Naive thymus-derived CD8-positive, alpha-beta T cell (primary cell): ENCODE data around the gene USP7. TPM values are rescaled to one million over a fixed set of nuclear protein-coding genes. Genes with fewer than 3 reads are reported as not detected.

Experiments used
- ATAC-seq, 2 donors: fragments of 150-1000 bp; cut with Tn5 transposase in 1 of 2; sonication (Bioruptor Pico), chemical (Tn5 transposase) in 1 of 2; 1 replicate in 1 of 2; 2 replicates in 1 of 2; pipeline ENCODE4 v1.10.0; 2021; ENCODE audit warnings: mild to moderate bottlenecking in 2 of 2, moderate library complexity in 2 of 2
- POLR2A ChIA-PET: fragments of 350-600 bp; sonication (Branson Sonifier 250); formaldehyde crosslinking; loops from one replicate; lab custom pipeline; 2021; ENCODE audit warnings: antibody characterized with exemption; lab: Charles Lee
- DNase-seq, 10 donors: peaks; one replicate each; pipeline versions ENCODE4 v3.0.0 to v3.0.0-alpha.2; 2020 to 2022
- H3K27ac Mint-ChIP-seq, 10 donors: one replicate each; pipeline ENCODE4 v1.8.0; 2020 to 2022; ENCODE audit warnings: mild to moderate bottlenecking in 10 of 10, mixed read lengths in 10 of 10, moderate library complexity in 4 of 10, inconsistent platforms in 1 of 10
- H3K27me3 Mint-ChIP-seq, 5 donors: one replicate each; pipeline ENCODE4 v1.8.0; 2021 to 2022; ENCODE audit warnings: mixed read lengths in 5 of 5
- H3K36me3 Mint-ChIP-seq, 3 donors: one replicate each; pipeline ENCODE4 v1.8.0; 2020 to 2022; ENCODE audit warnings: mixed read lengths in 3 of 3, mild to moderate bottlenecking in 2 of 3, inconsistent platforms in 1 of 3
- H3K4me1 Mint-ChIP-seq, 4 donors: one replicate each; pipeline ENCODE4 v1.8.0; 2021 to 2022; ENCODE audit warnings: mixed read lengths in 4 of 4
- H3K4me3 Mint-ChIP-seq, 10 donors: one replicate each; pipeline ENCODE4 v1.8.0; 2020 to 2022; ENCODE audit warnings: mild to moderate bottlenecking in 10 of 10, mixed read lengths in 10 of 10, moderate library complexity in 6 of 10, inconsistent platforms in 1 of 10
- H3K9me3 Mint-ChIP-seq, 9 donors: one replicate each; pipeline ENCODE4 v1.8.0; 2020 to 2022; ENCODE audit warnings: mixed read lengths in 9 of 9, mild to moderate bottlenecking in 3 of 9, inconsistent platforms in 1 of 9, moderate library complexity in 1 of 9
- polyA plus RNA-seq, 3 donors: library from polyadenylated mRNA; unstranded; fragments of 300-500 nt; fragmentation: Illumina TruSeq; gene quantifications; one replicate each; pipeline ENCODE4 v1.2.3, GENCODE V29; 2021
- total RNA-seq, 8 experiments: library from RNA in 2 of 8; stranded (reverse) in 2 of 8; gene quantifications; one replicate each; pipeline ENCODE4 v1.2.3 and lab custom pipeline; 2021 to 2026

Gene USP7
- total RNA-seq (100 to 1,000 TPM; 201 to 207 TPM), polyA plus RNA-seq (1 to 10 TPM; 6.4 to 9.9 (median 9.2) TPM), total RNA-seq (lab: John Stamatoyannopoulos, UW) (250 to 415 (median 317) reads per million in 6 experiments)

GRCh38 chr16:8963821-8964441 lies at the start of gene USP7:
Gene USP7, minus strand, starts transcription at chr16:8963906. Its CDS starts 621 bp downstream, at chr16:8963285.
- peak within 1 kb of the TSS; percentile 85 to 99 (median 96) for H3K4me3 Mint-ChIP-seq
- peaks cover 27 to 48% (median 37%) of the 10 kb centered on the region in 4 donors for H3K4me1 Mint-ChIP-seq
- DNase-seq (peak; percentile 82 to 94 (median 92)), ATAC-seq (peak; percentile 86 to 89)
- H3K27ac Mint-ChIP-seq, result peak within 1 kb of the TSS; percentile 75 to 98 (median 96)
- peaks cover 0 to 2% (median 0%) of the 10 kb centered on the region in 5 donors for H3K27me3 Mint-ChIP-seq
- POLR2A ChIA-PET, result interaction anchor here (0.7 to 5.8 kb wide), 5 partner anchors 17 to 139 kb away, joined by 3 to 43 read pairs (median 3); partner anchors contain the start of gene HAPSTR1
- H3K9me3 Mint-ChIP-seq, result no peaks in the 10 kb centered on the region
- peaks cover 0 to 4% (median 0%) of the 10 kb centered on the region in 3 donors for H3K36me3 Mint-ChIP-seq

GRCh38 chr16:9013508-9013864 lies 49.8 kb upstream of the USP7 start:
- no peak overlapping the region for H3K27ac Mint-ChIP-seq
- H3K9me3 Mint-ChIP-seq, result peaks cover 0 to 21% (median 7%) of the 10 kb centered on the region in 9 donors
- no peak overlapping the region for H3K4me3 Mint-ChIP-seq
- peaks cover 0 to 7% (median 7%) of the 10 kb centered on the region in 3 donors for H3K36me3 Mint-ChIP-seq
- peaks cover 0 to 6% (median 5%) of the 10 kb centered on the region in 4 donors for H3K4me1 Mint-ChIP-seq
- H3K27me3 Mint-ChIP-seq, result peaks cover 8 to 14% (median 12%) of the 10 kb centered on the region in 5 donors
- DNase-seq (no peak), ATAC-seq (no peak)
- POLR2A ChIA-PET, result no interaction called here

GRCh38 chr16:9012848-9013507 lies 49.3 kb upstream of the USP7 start:
- H3K4me1 Mint-ChIP-seq, result peaks cover 0 to 8% (median 7%) of the 10 kb centered on the region in 4 donors
- ATAC-seq, result no peak
- peaks cover 0 to 7% (median 7%) of the 10 kb centered on the region in 3 donors for H3K36me3 Mint-ChIP-seq
- peak in 1 of 10 donors; percentile 2 for DNase-seq
- POLR2A ChIA-PET, result no interaction called here
- H3K27ac Mint-ChIP-seq, result peak overlapping the region in 1 of 10 donors; percentile 21
- peaks cover 0 to 21% (median 7%) of the 10 kb centered on the region in 9 donors for H3K9me3 Mint-ChIP-seq
- H3K4me3 Mint-ChIP-seq, result no peak overlapping the region
- H3K27me3 Mint-ChIP-seq, result peaks cover 8 to 15% (median 12%) of the 10 kb centered on the region in 5 donors

- DNase-seq (no peak), ATAC-seq (no peak)
- Mint-ChIP-seq H3K9me3 (peaks cover 0 to 21% (median 7%) of the 10 kb centered on the region in 9 donors), H3K27me3 (peaks cover 8 to 14% (median 13%) of the 10 kb centered on the region in 5 donors), H3K27ac (no peak overlapping the region), H3K4me3 (no peak overlapping the region), H3K4me1 (peaks cover 0 to 8% (median 7%) of the 10 kb centered on the region in 4 donors), H3K36me3 (peaks cover 0 to 7% (median 7%) of the 10 kb centered on the region in 3 donors)
- POLR2A ChIA-PET, result no interaction called here
Observed at GRCh38 chr16:9012330-9012729, 48.6 kb upstream of the USP7 start.

GRCh38 chr16:9008601-9009260 lies 45.0 kb upstream of the USP7 start:
- H3K27me3 Mint-ChIP-seq, result peaks cover 0 to 16% (median 8%) of the 10 kb centered on the region in 5 donors
- DNase-seq (peak; percentile 31 to 79 (median 55)), ATAC-seq (peak; percentile 96 to 99)
- POLR2A ChIA-PET, result interaction anchor here (0.6 to 2.4 kb wide), 5 partner anchors 44 to 126 kb away, joined by 3 to 11 read pairs (median 3); partner anchors contain the start of genes HAPSTR1 and USP7
- peaks cover 0 to 8% (median 7%) of the 10 kb centered on the region in 4 donors for H3K4me1 Mint-ChIP-seq
- H3K36me3 Mint-ChIP-seq, result no peaks in the 10 kb centered on the region
- peaks cover 0 to 5% (median 0%) of the 10 kb centered on the region in 9 donors for H3K9me3 Mint-ChIP-seq
- peak overlapping the region in 9 of 10 donors; percentile 30 to 59 (median 43) for H3K4me3 Mint-ChIP-seq
- H3K27ac Mint-ChIP-seq, result peak overlapping the region in 2 of 10 donors; percentile 20 to 40

- Mint-ChIP-seq H3K27me3 (peaks cover 0 to 11% (median 6%) of the 10 kb centered on the region in 5 donors), H3K27ac (no peak overlapping the region), H3K9me3 (no peaks in the 10 kb centered on the region), H3K4me1 (peaks cover 0 to 8% (median 7%) of the 10 kb centered on the region in 4 donors), H3K36me3 (no peaks in the 10 kb centered on the region), H3K4me3 (no peak overlapping the region)
- DNase-seq, result no peak
- POLR2A ChIA-PET, result interaction anchor here (0.6 to 2.4 kb wide), 3 partner anchors 18 to 127 kb away, joined by 3 to 11 read pairs (median 4); partner anchors contain the start of gene HAPSTR1
- ATAC-seq, result no peak
Observed at GRCh38 chr16:9007177-9007794, 43.6 kb upstream of the USP7 start.

- Mint-ChIP-seq H3K27me3 (peaks cover 0 to 11% (median 3%) of the 10 kb centered on the region in 5 donors), H3K4me3 (no peak overlapping the region), H3K9me3 (no peaks in the 10 kb centered on the region), H3K27ac (no peak overlapping the region), H3K36me3 (no peaks in the 10 kb centered on the region), H3K4me1 (peaks cover 0 to 8% (median 7%) of the 10 kb centered on the region in 4 donors)
- ATAC-seq (no peak), DNase-seq (no peak)
- POLR2A ChIA-PET, result no interaction called here
Observed at GRCh38 chr16:9004183-9004582, 40.5 kb upstream of the USP7 start.

GRCh38 chr16:9003763-9004162 lies 40.1 kb upstream of the USP7 start:
- POLR2A ChIA-PET, result no interaction called here
- H3K4me1 Mint-ChIP-seq, result peaks cover 0 to 5% (median 4%) of the 10 kb centered on the region in 4 donors
- H3K27ac Mint-ChIP-seq, result no peak overlapping the region
- H3K27me3 Mint-ChIP-seq, result peaks cover 0 to 9% (median under 1%) of the 10 kb centered on the region in 5 donors
- H3K9me3 Mint-ChIP-seq, result no peaks in the 10 kb centered on the region
- ATAC-seq (no peak), DNase-seq (no peak)
- H3K4me3 Mint-ChIP-seq, result no peak overlapping the region
- H3K36me3 Mint-ChIP-seq, result no peaks in the 10 kb centered on the region

GRCh38 chr16:9003322-9003721 lies 39.6 kb upstream of the USP7 start:
- no peak overlapping the region for H3K27ac Mint-ChIP-seq
- H3K27me3 Mint-ChIP-seq, result peaks cover 0 to 8% (median 0%) of the 10 kb centered on the region in 5 donors
- no peaks in the 10 kb centered on the region for H3K36me3 Mint-ChIP-seq
- ATAC-seq, result no peak
- peaks cover 0 to 2% (median 0%) of the 10 kb centered on the region in 4 donors for H3K4me1 Mint-ChIP-seq
- no peak overlapping the region for H3K4me3 Mint-ChIP-seq
- H3K9me3 Mint-ChIP-seq, result no peaks in the 10 kb centered on the region
- no peak for DNase-seq
- POLR2A ChIA-PET, result no interaction called here

GRCh38 chr16:9002042-9002441 lies 38.3 kb upstream of the USP7 start:
- Mint-ChIP-seq H3K9me3 (no peaks in the 10 kb centered on the region), H3K36me3 (no peaks in the 10 kb centered on the region), H3K4me1 (no peaks in the 10 kb centered on the region), H3K4me3 (no peak overlapping the region), H3K27ac (no peak overlapping the region), H3K27me3 (peaks cover 0 to 4% (median 0%) of the 10 kb centered on the region in 5 donors)
- POLR2A ChIA-PET, result no interaction called here
- DNase-seq, result no peak
- no peak for ATAC-seq

GRCh38 chr16:9000664-9001063 lies 37.0 kb upstream of the USP7 start:
- no peak overlapping the region for H3K4me3 Mint-ChIP-seq
- no peak overlapping the region for H3K27ac Mint-ChIP-seq
- POLR2A ChIA-PET, result no interaction called here
- H3K36me3 Mint-ChIP-seq, result no peaks in the 10 kb centered on the region
- ATAC-seq, result no peak
- DNase-seq, result no peak
- H3K4me1 Mint-ChIP-seq, result no peaks in the 10 kb centered on the region
- H3K9me3 Mint-ChIP-seq, result no peaks in the 10 kb centered on the region
- H3K27me3 Mint-ChIP-seq, result no peaks in the 10 kb centered on the region

GRCh38 chr16:8999800-9000199 lies 36.1 kb upstream of the USP7 start:
- H3K27ac Mint-ChIP-seq, result no peak overlapping the region
- no peaks in the 10 kb centered on the region for H3K36me3 Mint-ChIP-seq
- no peaks in the 10 kb centered on the region for H3K9me3 Mint-ChIP-seq
- no peak overlapping the region for H3K4me3 Mint-ChIP-seq
- no peaks in the 10 kb centered on the region for H3K27me3 Mint-ChIP-seq
- DNase-seq, result no peak
- H3K4me1 Mint-ChIP-seq, result no peaks in the 10 kb centered on the region
- ATAC-seq, result no peak
- POLR2A ChIA-PET, result no interaction called here
